ENCODE measurements around the gene RASGRF2.

Gene RASGRF2

DNA sequence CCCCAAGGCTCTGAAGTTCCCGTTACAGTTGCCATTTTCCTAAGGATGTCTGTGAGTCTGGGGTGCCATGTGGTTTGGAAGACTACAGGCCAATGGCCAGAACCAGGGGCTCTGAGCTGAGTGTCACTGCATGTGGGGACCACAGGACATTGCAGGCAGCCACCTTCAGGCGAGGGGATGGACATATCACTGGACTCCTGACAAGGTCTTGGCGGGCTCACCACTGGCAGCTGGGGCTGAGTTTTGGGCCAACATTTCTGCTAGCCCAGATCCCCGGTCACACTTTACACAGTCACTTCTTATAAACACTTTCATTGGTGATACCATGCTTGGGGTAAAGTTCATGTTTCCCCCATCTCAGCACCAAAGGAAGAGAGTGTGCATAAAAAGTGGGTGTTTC is 109.8 kb downstream of the RASGRF2 start:
- DNase-seq (ENCODE audit: low read depth): no peak
- TF ChIP-seq, protein P1, sequence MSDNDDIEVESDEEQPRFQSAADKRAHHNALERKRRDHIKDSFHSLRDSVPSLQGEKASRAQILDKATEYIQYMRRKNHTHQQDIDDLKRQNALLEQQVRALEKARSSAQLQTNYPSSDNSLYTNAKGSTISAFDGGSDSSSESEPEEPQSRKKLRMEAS (IDR thresholded peaks at IDR 0.05; ENCODE audit: low read depth, low read length): no peak
- H3K4me3 ChIP-seq (ENCODE audit: low read depth, low read length): no peak overlapping the region

DNA sequence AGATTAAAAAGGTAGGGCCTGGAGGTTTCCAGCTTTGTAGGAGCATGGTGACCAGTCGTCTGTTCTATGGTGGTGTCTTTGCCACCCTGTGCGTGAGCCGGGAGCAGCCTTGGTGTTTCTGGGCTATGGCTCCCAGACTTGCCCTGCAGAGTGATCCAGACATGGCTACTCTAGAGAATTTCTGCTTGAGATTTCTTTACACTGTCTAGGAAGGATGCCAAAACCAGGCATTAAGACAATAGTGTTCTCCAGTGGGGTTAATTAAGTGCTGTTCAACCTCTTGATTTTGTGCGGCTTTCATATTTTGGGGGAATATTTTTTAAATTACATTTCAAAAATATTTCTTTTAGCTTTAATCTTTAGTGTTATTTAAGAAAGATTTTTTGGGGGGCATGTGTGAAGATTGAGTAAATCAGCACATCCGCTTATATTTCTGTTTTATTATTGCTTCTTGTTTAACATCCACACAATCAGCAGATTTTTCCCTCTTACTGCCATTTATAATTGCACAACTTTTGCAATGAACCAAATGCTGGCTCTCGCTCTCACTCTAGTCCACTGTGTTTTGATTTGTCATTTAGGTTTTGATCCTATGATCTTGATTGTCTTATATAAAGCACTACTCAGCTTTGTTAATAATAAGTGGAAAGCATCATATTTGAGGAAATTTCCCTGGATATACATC is 110.5 kb downstream of the RASGRF2 start:
- H3K4me3 ChIP-seq (ENCODE audit: low read depth, low read length): no peak overlapping the region
- TF ChIP-seq MYC (IDR thresholded peaks at IDR 0.05; ENCODE audit: low read depth, low read length) (no peak), POLR2A (IDR thresholded peaks at IDR 0.05; ENCODE audit: extremely low read depth, insufficient read length) (no peak)
- TF ChIP-seq, protein P1 (IDR thresholded peaks at IDR 0.05; ENCODE audit: low read depth, low read length): no peak
- TF ChIP-seq, protein P2, sequence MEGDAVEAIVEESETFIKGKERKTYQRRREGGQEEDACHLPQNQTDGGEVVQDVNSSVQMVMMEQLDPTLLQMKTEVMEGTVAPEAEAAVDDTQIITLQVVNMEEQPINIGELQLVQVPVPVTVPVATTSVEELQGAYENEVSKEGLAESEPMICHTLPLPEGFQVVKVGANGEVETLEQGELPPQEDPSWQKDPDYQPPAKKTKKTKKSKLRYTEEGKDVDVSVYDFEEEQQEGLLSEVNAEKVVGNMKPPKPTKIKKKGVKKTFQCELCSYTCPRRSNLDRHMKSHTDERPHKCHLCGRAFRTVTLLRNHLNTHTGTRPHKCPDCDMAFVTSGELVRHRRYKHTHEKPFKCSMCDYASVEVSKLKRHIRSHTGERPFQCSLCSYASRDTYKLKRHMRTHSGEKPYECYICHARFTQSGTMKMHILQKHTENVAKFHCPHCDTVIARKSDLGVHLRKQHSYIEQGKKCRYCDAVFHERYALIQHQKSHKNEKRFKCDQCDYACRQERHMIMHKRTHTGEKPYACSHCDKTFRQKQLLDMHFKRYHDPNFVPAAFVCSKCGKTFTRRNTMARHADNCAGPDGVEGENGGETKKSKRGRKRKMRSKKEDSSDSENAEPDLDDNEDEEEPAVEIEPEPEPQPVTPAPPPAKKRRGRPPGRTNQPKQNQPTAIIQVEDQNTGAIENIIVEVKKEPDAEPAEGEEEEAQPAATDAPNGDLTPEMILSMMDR (IDR thresholded peaks at IDR 0.05; ENCODE audit: low read depth, low read length): no peak
- no peak for DNase-seq (ENCODE audit: low read depth)

DNA sequence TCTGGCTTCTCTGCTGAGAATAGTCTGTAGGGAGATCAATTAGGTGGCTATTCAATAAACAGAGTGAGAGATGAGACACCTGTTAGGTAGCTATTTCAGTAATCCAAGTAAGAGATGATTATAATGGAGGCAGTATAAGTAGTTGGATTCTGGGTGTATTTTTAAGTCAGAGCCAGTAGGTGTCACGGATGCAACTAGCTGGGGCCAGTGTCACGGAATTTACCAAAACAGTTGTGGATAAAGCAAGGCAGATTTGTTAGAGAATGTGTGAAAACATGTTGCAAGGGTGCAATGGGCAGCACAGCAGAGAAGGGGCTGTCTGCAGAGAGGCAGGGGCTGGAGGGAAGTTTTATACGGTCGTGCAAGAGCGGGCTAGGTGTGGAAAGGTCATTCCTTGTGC is 114.9 kb downstream of the RASGRF2 start:
- DNase-seq (ENCODE audit: low read depth): no peak
- TF ChIP-seq, protein P1 (IDR thresholded peaks at IDR 0.05; ENCODE audit: low read depth, low read length): no peak
- TF ChIP-seq POLR2A (IDR thresholded peaks at IDR 0.05; ENCODE audit: extremely low read depth, insufficient read length) (no peak), MYC (IDR thresholded peaks at IDR 0.05; ENCODE audit: low read depth, low read length) (no peak)
- TF ChIP-seq, protein P2 (IDR thresholded peaks at IDR 0.05; ENCODE audit: low read depth, low read length): no peak
- H3K4me3 ChIP-seq (ENCODE audit: low read depth, low read length): no peak overlapping the region

DNA sequence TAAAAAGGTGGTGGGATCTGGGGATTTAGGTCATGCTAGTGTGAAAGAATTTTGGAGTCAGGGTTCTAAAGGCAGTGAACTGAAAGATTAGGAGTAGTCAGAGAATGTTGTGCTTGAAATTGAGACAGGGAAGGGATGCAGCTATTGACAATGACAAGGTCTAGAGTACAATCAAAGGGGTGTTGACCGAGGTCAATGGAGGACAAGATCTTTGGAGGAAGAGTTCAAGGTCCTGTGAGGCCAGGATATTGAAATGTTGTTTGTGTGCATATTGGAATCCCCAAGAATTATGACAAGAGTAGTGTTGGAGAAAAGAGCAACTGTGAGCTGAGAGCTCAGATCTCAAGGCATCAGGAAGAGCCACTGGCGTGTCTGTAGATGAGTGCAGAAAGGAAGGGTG is 116.9 kb downstream of the RASGRF2 start:
- H3K4me3 ChIP-seq (ENCODE audit: low read depth, low read length): no peak overlapping the region
- DNase-seq (ENCODE audit: low read depth): no peak
- TF ChIP-seq, protein P1 (IDR thresholded peaks at IDR 0.05; ENCODE audit: low read depth, low read length): no peak

DNA sequence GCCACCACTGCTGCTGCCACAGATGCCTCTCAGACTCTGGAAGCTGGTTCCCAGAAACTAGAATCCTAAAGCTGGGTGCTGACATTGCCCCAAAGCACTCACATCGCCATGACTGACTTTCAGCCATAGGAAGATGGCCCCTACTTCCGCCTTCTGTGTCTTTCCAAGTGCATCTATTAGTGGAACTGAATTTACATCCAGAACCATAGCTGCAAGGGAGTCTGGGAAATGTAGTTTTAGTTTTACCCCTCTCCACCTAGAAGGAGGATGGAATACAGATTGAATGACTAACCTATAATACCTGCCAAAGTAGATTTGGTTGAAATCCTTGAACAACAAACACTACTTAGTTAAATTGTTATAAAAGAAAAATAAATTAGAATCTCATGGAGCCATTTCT is 118.8 kb downstream of the RASGRF2 start:
- TF ChIP-seq MYC (IDR thresholded peaks at IDR 0.05; ENCODE audit: low read depth, low read length): no peak
- no peak for DNase-seq (ENCODE audit: low read depth)
- no peak overlapping the region for H3K4me3 ChIP-seq (ENCODE audit: low read depth, low read length)

DNA sequence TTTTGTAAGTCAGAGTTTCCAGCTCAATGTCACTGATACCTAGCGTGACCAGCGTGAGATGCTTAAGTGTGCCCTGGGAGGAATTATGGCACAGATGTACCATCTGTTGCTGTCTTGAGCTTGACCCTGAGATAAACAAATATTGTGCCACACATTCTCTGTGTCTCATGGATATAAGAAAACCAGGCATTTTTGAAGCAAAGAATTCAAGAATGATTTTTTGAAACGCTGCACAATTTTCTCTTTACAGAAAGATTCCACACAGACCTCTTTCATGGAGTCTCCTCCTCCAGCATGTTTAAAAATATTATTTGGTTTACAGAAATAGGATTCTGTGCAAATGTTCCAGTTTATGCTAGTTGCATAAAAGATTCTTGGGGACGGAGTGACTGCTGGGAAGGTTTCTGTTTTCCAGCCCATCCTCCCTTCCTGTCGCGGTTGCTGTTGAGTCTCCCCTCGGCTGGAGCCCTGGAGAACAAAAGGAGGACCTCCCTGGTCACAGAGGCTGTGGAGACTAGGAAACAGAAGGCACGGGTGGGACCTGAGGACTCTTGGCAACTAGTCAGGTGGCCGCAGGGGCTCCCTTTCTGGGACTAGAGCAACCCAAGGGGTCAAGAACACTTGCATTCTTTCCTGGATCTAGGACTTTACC is 120.8 kb downstream of the RASGRF2 start:
- no peak overlapping the region for H3K4me3 ChIP-seq (ENCODE audit: low read depth, low read length)
- TF ChIP-seq POLR2A (IDR thresholded peaks at IDR 0.05; ENCODE audit: extremely low read depth, insufficient read length) (no peak), MYC (IDR thresholded peaks at IDR 0.05; ENCODE audit: low read depth, low read length) (no peak)
- TF ChIP-seq, protein P1 (IDR thresholded peaks at IDR 0.05; ENCODE audit: low read depth, low read length): no peak
- DNase-seq (ENCODE audit: low read depth): no peak

DNA sequence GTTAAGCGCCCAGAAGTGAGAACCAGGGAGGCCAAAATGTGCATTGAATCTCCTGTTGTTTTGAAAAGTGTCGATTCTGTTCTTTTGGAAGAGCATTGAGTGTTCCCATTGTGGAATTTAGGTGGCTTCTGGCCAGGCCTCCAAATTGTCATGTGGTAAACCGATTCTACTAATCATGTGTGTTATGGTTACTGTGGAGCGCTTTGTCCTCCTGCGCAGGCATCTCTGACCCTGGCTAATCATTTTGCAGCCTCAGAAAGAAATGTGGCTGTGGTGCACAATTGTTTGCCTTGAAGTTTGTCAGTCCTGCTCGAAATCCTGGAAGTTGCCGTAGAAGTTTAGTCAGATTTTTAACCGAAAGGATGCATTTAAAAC is 121.3 kb downstream of the RASGRF2 start:
- TF ChIP-seq, protein P2 (IDR thresholded peaks at IDR 0.05; ENCODE audit: low read depth, low read length): no peak
- TF ChIP-seq POLR2A (IDR thresholded peaks at IDR 0.05; ENCODE audit: extremely low read depth, insufficient read length) (no peak), MYC (IDR thresholded peaks at IDR 0.05; ENCODE audit: low read depth, low read length) (no peak)
- TF ChIP-seq, protein P1 (IDR thresholded peaks at IDR 0.05; ENCODE audit: low read depth, low read length): no peak

More for the DNA sequence above, 121.3 kb downstream of the RASGRF2 start:
- H3K4me3 ChIP-seq (ENCODE audit: low read depth, low read length): no peak overlapping the region
- no peak for DNase-seq (ENCODE audit: low read depth)
